ENCODE measurements around the gene CCL22. TPM values are rescaled to one million over a fixed set of nuclear protein-coding genes. Genes with fewer than 3 reads are reported as not detected.

CCL22 gene
- total and polyA plus RNA-seq, 12 donors: 0.03 to 3.0 (median 0.25) TPM; not detected in 3

DNA sequence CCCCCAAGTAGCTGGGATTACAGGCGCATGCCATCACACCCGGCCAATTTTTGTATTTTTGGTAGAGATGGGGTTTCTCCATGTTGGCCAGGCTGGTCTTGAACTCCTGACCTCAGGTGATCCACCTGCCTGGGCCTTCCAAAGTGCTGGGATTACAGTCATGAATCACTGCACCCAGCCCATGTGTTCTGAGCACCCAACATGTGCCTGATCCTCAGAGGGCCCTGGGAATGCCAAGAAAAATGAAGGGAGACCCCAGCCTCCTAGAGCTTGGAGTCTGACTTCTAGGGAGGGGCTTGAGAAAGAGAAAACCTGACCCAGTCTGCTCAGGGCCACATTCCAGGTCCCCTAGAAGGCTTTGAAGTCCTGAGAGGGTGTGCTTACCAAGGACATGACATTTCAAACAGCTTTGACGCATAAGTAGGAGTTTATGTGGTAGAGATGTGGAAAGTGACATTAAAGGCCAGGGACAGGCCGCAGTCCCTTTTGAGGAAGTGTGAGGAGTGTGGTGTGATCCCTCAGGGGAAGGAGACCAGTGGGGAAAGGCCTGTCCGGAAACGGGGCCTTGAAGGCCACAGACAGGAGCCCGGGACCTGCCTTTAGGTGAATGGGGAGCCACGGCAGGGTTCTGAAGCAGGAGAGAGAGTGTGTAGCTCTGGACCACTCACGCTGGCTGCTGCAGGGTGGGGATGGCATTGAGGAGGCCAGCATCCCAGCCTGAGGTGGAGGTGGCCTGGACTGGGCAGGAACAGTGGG lies 1.1 kb upstream of the CCL22 start:
- WGBS, 4 donors: 63 to 70% (median 66%) methylated on average over 9 of the region's 9 CpGs
- Histone ChIP-seq H3K27me3 (no peaks in the 10 kb centered on the region), H3K4me1 (replicated peaks in 1 of 2) (no peaks in the 10 kb centered on the region), H3K36me3 (replicated peaks in 1 of 2) (no peaks in the 10 kb centered on the region), H3K9me3 (replicated peaks in 1 of 3) (no peaks in the 10 kb centered on the region), H3K27ac (no peak overlapping the region), H3K4me3 (no peak overlapping the region)
- TF ChIP-seq, protein P1, sequence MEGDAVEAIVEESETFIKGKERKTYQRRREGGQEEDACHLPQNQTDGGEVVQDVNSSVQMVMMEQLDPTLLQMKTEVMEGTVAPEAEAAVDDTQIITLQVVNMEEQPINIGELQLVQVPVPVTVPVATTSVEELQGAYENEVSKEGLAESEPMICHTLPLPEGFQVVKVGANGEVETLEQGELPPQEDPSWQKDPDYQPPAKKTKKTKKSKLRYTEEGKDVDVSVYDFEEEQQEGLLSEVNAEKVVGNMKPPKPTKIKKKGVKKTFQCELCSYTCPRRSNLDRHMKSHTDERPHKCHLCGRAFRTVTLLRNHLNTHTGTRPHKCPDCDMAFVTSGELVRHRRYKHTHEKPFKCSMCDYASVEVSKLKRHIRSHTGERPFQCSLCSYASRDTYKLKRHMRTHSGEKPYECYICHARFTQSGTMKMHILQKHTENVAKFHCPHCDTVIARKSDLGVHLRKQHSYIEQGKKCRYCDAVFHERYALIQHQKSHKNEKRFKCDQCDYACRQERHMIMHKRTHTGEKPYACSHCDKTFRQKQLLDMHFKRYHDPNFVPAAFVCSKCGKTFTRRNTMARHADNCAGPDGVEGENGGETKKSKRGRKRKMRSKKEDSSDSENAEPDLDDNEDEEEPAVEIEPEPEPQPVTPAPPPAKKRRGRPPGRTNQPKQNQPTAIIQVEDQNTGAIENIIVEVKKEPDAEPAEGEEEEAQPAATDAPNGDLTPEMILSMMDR (IDR thresholded peaks at IDR 0.05): no peak
- no peak for TF ChIP-seq POLR2A (IDR thresholded peaks at IDR 0.05)
- intact Hi-C loops (cut with DNase I): no loop called here
- DNase-seq: peak in 1 of 7 donors; percentile 48

DNA sequence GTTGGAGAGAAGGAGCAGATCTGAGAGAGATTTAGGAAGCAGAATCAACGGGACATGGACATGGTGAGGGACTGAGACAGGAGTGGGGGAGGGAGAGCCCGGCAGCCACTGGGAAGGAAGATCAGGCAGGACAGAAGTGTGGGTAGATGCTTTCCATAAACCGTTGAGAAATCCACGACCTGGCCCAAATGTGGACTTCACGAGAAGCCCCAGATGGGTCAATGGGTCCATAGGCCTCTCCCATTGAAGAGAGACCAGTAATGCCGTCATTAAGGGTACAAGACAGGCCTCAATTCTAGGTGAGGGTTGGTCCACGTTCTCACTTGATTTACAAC lies 530 bp upstream of the CCL22 start:
- no peaks in the 10 kb centered on the region for H3K36me3 ChIP-seq (replicated peaks in 1 of 2)
- no peaks in the 10 kb centered on the region for H3K4me1 ChIP-seq (replicated peaks in 1 of 2)
- H3K27me3 ChIP-seq: no peaks in the 10 kb centered on the region
- 68 to 87% (median 79%) methylated on average over 6 to 7 of the region's 7 CpGs for WGBS, 4 donors
- H3K27ac ChIP-seq: no peak overlapping the region
- intact Hi-C loops (cut with DNase I): no loop called here
- no peaks in the 10 kb centered on the region for H3K9me3 ChIP-seq (replicated peaks in 1 of 3)
- peak in 1 of 7 donors; percentile 20 for DNase-seq
- no peak overlapping the region for H3K4me3 ChIP-seq
- TF ChIP-seq, protein P1 (IDR thresholded peaks at IDR 0.05): no peak
- no peak for TF ChIP-seq POLR2A (IDR thresholded peaks at IDR 0.05)

DNA sequence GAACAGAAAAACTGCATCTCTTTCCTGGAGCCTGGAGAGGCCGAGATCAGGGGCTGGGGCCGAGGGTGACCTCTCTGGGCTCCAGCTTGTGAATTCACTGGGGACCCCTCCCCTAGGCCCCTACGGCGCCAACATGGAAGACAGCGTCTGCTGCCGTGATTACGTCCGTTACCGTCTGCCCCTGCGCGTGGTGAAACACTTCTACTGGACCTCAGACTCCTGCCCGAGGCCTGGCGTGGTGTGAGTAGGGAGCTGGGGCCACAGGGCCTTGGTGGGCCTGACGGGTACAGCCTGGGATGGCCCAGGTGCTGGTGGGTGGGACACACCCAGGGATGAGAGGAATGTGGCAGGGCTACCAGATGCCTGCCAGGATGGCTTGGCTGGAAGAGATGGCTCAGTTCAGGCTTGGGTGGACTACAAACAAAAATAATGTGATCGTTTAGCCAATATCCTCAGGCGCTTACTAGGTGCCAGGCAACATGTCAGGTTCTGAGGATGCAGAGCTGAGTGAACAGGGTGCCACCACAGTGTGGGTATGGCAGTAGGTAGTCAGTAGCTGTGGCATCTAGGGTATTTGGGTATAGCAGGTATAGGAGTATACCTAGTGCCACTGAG lies 1.8 kb downstream of the CCL22 start:
- H3K9me3 ChIP-seq (replicated peaks in 1 of 3): no peaks in the 10 kb centered on the region
- 92 to 96% (median 94%) methylated on average over 9 to 16 of the region's 16 CpGs for WGBS, 4 donors
- H3K36me3 ChIP-seq (replicated peaks in 1 of 2): no peaks in the 10 kb centered on the region
- TF ChIP-seq, protein P1 (IDR thresholded peaks at IDR 0.05): no peak
- TF ChIP-seq POLR2A (IDR thresholded peaks at IDR 0.05): no peak
- H3K4me1 ChIP-seq (replicated peaks in 1 of 2): no peaks in the 10 kb centered on the region
- no peak overlapping the region for H3K27ac ChIP-seq
- no peak overlapping the region for H3K4me3 ChIP-seq
- intact Hi-C loops (cut with DNase I): no loop called here
- no peaks in the 10 kb centered on the region for H3K27me3 ChIP-seq
- no peak for DNase-seq

DNA sequence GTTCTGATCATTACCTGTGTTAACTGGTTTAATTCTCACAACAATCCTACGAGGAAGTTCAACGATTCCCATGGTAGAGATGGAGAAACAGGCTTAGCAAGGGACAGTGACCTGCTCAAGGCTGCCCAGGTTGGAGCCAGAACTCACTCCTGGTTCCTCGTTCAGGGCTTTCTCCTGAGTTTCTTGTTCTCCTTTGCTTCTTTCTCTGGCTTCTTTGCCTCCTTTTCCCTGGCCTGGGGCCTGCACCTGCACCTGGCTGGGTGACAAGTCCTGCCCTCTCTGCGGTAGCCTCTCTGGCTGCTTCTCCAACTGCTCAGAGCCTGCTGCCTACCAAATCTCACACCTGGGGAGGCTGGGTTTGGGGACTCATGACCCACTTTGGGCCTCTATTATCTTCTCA lies 2.8 kb downstream of the CCL22 start:
- 79 to 93% (median 81%) methylated on average over 4 of the region's 4 CpGs for WGBS, 4 donors

More for the DNA sequence above, 2.8 kb downstream of the CCL22 start:
- no peaks in the 10 kb centered on the region for H3K36me3 ChIP-seq (replicated peaks in 1 of 2)
- no peak overlapping the region for H3K4me3 ChIP-seq
- no peak for DNase-seq
- H3K27ac ChIP-seq: no peak overlapping the region
- intact Hi-C loops (cut with DNase I): no loop called here
- no peak for TF ChIP-seq POLR2A (IDR thresholded peaks at IDR 0.05)
- TF ChIP-seq, protein P1 (IDR thresholded peaks at IDR 0.05): no peak
- H3K27me3 ChIP-seq: no peaks in the 10 kb centered on the region
- H3K9me3 ChIP-seq (replicated peaks in 1 of 3): no peaks in the 10 kb centered on the region
- no peaks in the 10 kb centered on the region for H3K4me1 ChIP-seq (replicated peaks in 1 of 2)

All from adrenal gland (tissue), 12 donors.